GM15510 (cell line): ENCODE measurements around the gene NEBL.

ENCODE experiments used
- POLR2A ChIP-seq: IDR thresholded peaks from 3 replicates; pipeline ENCODE4 v1.6.1; 2011; ENCODE audit warnings: borderline replicate concordance; ENCODE audit not compliant: insufficient read length; ENCODE audit errors: extremely low read depth

The NEBL gene

DNA sequence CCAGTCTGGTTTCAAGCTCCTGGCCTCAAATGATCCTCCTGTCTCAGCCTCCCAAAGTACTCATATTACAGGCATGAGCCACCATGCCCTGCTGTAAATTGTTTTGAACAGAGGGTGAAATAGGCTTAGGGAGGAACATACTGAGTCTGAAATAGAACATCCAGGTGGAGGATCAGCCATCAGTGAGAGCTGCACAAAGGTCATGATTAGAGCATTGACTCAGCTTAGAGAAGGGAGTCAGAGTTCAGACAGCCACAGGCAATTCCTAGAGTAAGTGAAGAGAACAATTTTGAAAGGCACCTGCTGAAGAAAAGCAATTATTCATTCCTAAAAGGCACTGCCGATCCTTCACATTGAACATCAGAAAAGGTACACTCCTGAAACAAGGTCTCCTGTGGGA lies 15.9 kb upstream of the NEBL start:
- no peak for TF ChIP-seq POLR2A

DNA sequence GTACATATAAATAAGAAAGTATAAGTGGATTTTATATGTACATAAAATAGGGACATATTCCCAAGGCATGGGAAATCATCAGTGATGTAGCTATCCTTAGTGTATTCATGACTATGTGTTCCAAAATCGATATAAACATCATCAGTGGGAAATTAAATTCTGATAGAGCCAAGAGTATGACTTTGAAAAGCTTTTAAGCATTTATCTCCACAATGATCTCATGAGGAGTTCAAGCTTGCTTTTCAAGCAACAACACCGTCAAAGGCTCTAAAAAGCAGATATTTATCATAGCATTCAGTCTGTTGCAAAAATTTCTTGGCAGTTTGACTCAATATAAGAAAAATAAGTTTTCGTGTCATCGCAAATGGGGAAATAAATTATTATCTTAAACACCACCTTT lies 14.5 kb upstream of the NEBL start:
- no peak for TF ChIP-seq POLR2A

DNA sequence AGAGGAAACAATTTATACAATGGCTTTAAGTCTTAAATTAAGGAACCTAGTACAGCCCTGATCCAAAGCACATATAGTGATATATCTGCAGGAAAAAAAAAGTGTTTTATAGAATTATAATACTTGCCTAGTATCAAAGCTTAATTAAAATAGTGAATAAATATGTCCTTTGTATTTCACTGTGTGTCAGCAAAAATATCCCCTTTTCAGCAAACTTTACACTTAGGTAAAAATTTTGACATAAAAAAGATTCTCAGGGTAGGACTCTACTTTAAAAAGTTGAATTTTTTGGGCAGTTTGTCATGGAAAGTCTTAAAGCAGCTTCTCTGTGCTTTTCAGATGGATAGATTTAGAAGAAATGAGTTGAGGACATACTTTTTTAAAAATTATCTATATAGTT lies 12.7 kb upstream of the NEBL start:
- TF ChIP-seq POLR2A = no peak

DNA sequence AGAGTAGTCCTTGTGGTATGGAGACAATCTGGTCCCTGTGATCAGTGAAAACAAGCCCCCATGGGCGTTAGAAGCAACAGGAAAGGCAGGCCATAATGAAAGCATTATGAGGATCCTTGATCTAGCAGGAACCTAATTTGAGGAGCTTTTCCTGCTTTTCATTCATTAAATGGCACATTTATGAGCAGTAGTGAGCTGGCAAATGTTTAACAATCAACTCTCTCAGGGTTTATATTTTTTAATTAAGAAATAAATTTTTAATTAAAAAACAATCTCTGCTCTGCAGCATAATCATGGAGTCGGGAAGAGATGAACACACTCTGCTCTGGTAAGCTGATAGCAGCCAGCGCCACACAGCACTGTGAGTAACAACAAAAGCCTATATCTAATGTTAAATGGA lies 11.3 kb upstream of the NEBL start:
- no peak for TF ChIP-seq POLR2A

DNA sequence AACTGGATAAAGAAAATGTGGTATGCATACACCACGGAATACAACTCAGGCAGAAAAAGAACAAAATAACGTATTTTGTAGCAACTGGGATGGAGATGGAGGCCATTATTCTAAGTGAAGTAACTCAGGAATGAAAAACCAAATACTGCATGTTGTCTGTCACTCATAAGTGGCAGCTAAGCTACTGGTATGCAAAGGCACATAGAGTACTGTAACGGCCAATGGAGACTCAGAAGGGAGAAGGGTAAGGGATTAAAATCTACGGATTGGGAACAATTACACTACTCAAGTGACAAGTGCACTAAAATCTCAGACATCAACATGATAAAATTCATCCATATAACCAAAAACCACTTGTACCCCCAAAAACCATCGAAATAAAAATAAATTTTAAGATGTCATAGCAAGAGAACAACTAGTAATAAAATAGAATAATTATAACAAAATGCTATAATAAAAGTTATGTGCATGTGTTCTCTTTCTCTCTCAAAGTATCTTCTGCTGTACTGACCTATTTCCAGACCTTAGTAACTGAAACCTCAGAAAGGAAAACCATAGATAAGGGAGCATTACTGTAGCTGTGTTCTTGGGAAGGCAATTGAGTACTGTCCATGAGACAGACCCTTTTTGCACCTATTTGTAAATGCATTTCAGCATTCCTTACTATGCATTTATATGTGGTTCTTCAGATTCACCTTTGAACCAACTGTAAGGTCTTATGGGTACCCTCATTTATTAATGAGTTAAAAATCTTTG lies 6.7 kb upstream of the NEBL start:
- no peak for TF ChIP-seq POLR2A

DNA sequence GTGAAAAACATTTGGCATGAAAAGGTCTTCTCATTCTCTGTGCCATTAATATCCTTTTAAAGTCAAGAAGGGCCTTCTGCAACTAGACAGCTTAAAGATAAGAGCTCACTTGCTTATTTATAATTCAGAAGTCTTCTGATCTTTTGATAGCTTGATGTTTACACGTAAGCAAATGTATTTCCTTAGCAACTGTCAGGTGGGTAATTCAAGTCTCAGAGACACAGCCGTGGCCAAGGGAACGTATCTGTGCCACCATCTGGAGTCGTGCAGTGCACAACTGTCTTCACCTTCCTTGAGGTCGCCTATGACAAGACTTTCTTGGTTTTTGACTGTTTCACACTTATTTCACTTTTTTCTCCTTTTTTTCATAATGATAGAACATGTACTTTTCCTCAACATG lies 4.0 kb upstream of the NEBL start:
- TF ChIP-seq POLR2A = no peak

DNA sequence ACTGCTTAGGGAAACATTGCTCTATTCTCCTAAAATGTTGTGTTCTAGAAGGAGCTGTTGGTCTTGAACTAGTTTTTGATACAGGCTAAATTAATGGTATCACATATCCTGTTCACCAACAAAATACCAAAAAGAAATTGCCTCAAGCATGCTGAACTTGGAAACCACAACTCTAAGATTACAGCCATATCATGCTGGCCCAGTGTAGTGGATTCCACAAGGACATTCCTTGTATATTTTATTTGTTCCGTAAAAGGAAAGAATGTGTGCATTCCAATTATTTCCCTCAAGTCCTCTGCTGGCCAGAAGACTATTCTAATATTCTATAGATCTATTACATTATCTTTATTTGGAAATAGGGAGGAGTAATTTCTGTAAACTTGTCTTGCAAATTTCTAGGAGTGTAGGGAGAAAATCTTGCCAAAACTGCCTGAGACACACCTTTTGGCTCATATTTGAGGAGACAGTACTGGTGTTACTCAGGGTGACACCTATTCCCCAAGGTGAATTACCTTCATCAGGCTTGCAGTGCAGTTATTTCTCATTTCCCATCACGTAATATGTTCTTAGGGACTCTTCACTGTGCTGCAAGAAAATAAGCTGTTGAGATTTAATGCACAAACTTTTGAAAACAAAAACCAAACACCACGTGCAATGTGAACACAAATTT lies 1.9 kb upstream of the NEBL start:
- no peak for TF ChIP-seq POLR2A

DNA sequence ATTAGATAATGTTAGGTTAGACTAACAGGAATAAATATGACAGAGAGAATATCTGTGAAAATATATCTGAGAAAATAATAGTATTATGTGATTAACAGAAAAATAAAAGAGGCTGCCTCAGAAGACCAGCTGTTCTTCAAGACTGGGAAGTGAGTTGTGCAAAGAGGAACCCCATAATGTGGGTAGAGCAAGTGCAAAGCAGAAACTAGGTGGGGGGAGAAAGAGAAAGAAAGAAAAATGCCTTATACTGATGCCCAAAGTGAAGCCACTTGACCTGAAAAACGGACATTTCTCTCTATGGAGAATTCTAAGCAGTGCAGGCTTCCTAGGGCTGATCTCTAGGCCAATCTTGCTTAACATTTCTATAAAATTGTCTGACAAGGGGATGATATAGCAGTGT lies 3.8 kb downstream of the NEBL start:
- no peak for TF ChIP-seq POLR2A

DNA sequence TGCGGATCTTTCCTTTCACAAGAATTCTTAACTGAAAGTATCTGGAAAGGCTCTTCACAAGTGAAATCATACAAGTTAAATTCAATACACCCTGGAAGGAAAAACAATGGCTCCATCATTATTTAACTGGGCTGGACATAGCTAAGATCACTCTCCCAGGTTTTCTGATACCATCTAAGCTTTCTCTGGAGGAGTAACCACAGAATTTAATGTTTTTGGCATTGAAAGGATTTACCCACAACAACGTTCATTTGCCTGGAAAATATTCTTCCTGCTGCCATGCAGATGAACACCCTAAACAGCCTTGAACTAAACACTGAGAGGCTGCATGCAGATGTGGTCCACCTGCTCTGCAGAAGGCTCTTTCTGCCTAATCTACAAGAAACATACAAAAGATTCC lies 4.3 kb downstream of the NEBL start:
- no peak for TF ChIP-seq POLR2A

DNA sequence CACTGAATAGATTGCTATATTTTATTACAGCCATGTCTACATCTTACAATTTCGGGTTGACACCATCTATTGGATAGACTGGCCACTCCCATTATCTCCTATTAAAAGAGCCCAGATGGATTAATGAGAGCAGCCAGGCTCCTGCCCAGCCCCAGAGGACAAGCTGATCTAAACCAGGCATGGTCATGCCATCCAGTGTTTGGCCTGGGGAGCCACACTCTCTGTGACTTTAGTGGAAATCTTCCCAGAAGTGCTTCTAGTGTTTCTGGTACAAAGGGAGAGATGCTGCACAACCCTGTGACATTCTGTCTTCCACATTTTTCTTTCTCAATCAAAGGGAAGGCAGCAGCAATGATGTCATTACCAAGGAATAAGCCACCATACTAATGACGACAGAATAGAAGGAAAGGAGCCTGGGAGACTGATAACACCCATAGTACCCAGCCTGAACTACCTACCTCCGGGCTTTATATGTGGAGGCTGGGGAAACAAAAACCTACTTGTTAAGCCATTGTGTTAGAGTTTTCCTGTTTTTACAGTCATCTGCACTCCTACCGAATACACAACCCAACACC lies 5.0 kb downstream of the NEBL start:
- TF ChIP-seq POLR2A = no peak

DNA sequence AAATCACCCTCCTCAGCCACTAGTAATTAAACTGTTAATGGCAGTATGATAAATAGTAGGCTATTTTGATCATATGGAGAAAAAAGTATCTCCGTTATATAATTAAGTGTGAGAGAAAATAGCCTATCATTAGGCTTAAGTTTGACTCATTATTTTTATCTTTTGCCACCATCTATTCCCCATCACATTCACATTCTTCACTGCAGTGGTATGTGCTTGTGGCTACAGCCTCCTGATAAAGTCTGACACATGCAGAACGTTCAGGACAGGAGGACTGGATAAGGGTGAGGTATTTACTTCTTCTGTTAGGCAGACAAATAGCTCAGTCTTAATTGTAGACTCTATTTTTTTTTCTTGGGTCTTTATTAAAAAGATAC lies 5.8 kb downstream of the NEBL start:
- no peak for TF ChIP-seq POLR2A

DNA sequence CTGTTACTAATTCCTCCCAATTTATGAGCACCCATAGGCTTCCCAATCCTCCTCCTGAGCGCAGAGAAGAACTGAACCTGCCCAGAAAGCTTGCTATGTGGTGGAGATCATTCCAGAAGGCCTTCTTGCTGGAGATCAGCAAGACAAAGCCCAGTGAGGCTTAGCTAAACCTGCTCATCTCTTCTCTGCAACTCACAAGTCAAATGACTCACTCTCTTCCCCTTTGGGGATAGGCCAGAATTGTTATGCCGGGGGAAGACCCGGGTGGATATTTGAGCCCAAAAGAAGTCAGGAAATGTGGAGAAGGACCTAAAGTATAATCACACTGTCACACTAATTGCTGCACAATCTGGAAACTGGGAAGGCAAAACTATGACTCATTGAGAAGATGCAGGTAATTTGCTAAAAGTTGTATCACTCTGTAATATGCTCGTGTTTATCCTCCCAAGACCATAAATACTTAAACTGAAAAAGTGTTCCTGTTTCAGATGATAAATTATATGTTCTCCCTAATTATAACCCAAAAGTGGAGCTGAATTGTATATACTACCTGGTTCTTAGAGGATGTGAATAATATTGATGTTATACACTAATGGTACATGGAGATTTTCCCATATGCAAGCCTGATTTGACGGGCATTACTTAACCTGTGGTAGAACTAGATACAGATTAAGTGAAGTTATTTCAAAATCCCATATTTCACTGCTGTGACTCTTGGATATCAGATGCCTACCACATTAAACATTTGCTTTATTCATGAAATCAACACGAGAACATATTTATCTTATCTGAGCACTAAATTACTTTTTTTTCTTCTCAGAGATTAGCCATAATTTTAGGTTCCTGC lies 6.4 kb downstream of the NEBL start:
- no peak for TF ChIP-seq POLR2A

DNA sequence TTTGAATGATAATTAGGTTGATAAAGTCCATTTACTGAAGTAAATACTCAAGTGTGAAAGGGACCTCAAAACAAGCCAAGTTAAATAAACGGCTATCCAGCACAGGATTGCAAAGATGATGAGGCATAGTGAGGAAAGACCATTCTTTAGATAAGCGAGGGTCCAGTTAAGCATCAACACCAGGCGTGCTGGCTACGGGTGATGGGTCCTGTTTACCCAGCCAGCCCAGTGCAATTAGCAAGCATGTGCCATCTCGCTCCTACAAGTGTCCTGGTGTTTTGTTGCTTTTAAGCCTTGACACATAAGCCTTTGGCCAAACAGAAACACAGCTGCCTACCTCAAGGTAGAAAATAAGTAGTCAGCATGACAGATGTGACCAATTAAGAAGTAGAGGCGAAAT lies 7.1 kb downstream of the NEBL start:
- TF ChIP-seq POLR2A = no peak

DNA sequence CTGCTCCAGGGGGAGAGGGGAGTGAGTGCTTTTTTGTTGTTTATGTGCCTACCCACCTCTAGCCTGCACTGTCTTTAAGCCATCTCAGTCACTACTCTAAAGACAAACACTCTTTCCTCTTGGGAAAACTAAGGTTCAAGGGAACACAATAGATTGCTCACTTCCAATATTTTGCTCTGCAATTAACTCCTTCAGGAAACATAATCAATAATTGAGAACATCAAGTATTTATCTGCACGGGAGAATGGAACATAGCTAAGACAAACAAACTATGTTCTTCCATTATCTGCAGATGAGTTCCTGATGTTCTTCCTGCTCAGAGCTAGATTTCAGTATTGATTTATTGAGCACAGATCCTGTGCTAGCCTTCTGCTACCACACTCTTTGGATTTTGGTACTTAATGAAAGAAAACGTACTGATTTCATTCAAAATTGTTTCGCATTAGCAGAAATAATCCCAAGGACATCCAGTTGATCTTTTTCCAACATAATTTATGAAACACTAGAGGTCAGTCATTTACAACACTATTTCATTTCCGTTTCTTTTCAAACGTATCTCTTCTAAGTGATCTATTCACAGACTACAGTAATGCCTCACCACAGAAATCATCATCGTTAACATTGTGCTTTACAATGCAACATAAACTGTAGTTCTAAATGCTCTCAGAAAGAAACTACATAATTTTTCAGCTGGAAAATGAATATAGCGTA lies 8.3 kb downstream of the NEBL start:
- no peak for TF ChIP-seq POLR2A
